Effector memory CD4-positive, alpha-beta T cell (primary cell): ENCODE results near the gene XPNPEP1.

ENCODE experiments used
- DNase-seq, 3 donors: peaks; one replicate each; pipeline ENCODE4 v3.0.0-alpha.2; 2020
- H3K27ac ChIP-seq: 2 replicates; pipeline ENCODE4 v1.7.0; 2013; ENCODE audit warnings: mild to moderate bottlenecking, low read length, moderate library complexity; ENCODE audit not compliant: insufficient read depth, poor library complexity, severe bottlenecking
- H3K27me3 ChIP-seq: replicated peaks from 2 replicates; pipeline ENCODE4 v1.7.0; 2013; ENCODE audit warnings: mild to moderate bottlenecking, low read length; ENCODE audit not compliant: insufficient read depth, control insufficient read depth, poor library complexity, severe bottlenecking
- H3K36me3 ChIP-seq: 2 replicates; pipeline ENCODE4 v1.7.0; 2013; ENCODE audit warnings: mild to moderate bottlenecking, low read length, moderate library complexity; ENCODE audit not compliant: control insufficient read depth, insufficient read depth
- H3K4me1 ChIP-seq: 2 replicates; pipeline ENCODE4 v1.7.0; 2013; ENCODE audit warnings: low read length, mild to moderate bottlenecking; ENCODE audit not compliant: control insufficient read depth, insufficient read depth, poor library complexity, severe bottlenecking
- H3K4me3 ChIP-seq: 2 replicates; pipeline ENCODE4 v1.7.0; 2013; ENCODE audit warnings: low read length, low read depth, mild to moderate bottlenecking; ENCODE audit not compliant: insufficient read depth, poor library complexity, severe bottlenecking
- H3K9me3 ChIP-seq: 2 replicates; pipeline ENCODE4 v1.7.0; 2013; ENCODE audit warnings: mild to moderate bottlenecking, low read length, moderate library complexity; ENCODE audit not compliant: control insufficient read depth

Gene XPNPEP1

DNA sequence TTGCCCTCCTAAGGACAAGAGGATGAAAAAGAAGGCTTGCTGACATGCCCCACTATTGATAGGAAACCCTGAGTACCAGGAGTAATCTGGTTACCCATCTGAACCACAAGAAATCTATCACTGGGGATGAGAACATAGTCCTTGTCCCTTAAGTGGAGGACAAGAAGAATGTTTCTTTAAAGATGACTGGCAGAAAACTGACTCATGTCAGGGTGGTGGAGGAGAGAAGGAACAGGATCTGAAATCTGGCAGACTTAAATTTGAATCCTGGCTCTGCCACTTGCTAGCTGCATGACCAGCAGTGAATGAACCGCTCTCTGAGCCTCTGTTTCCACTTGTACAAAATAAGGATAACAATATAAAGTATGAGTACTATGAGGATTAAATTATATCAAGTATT lies 38.9 kb upstream of the XPNPEP1 start:
- no peak for DNase-seq
- Histone ChIP-seq H3K9me3 (no peaks in the 10 kb centered on the region), H3K4me1 (no peaks in the 10 kb centered on the region), H3K27ac (no peak overlapping the region), H3K36me3 (no peaks in the 10 kb centered on the region), H3K27me3 (no peaks in the 10 kb centered on the region), H3K4me3 (no peak overlapping the region)

DNA sequence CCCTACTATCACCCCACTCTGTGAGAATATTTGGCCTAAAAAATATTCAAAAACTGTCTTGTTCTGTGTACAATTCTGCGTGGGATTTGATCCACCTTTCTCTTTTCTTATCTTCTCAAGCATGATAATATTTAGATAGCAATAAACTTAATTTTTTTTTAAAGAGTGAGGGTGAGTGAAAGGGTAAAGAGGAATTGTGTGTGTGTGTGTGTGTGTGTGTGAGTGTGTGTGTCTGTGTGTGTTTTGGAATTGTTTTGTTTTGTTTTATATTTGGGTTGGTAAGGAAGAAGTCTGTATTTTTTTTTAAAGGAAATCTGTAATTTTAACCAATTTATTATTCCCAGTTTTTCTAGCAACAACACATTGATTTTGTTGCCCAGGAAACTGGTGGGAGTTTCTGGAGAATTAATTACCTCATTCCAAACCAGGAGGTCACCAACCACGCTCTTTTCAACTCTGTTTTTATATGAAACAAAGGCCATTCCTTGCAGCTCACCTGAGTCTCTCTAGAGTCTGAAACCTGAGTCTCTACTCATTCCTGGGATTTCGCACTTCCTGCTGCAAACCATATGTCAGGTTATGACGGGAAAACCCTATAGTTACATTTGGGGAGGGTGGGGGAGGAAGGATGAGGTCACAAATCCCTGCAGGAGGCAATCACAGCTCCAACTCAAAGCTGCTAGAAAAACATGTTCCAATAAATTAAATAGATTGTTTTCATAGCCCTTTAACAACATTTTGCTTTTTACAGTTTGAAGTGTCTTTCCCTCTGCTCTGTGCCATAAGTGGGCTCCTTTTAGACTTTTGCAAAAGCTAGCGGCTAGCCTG lies 38.1 kb upstream of the XPNPEP1 start:
- Histone ChIP-seq H3K27me3 (no peaks in the 10 kb centered on the region), H3K4me3 (no peak overlapping the region), H3K36me3 (no peaks in the 10 kb centered on the region), H3K27ac (no peak overlapping the region), H3K9me3 (no peaks in the 10 kb centered on the region), H3K4me1 (no peaks in the 10 kb centered on the region)
- DNase-seq = no peak

DNA sequence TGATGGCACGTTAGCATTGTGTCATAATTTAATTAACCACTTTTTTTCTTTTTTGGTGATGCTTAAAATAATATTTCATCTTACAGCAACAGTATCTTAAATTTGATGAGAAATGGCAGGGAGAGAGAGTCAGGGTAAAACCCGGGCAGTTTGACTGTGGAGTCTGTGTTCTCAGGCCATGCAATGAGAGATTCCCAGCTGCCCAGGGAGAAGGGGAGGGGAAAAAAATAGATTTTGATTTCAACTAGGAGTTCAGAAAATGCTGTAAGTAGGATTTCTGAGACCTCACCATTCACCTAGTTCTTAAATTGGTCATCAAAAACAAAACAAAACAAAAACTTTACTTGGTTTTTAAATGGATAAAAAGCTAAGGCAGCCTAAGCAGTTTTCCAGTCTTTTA lies 37.4 kb upstream of the XPNPEP1 start:
- H3K4me1 ChIP-seq = no peaks in the 10 kb centered on the region
- DNase-seq = no peak
- no peaks in the 10 kb centered on the region for H3K36me3 ChIP-seq
- H3K9me3 ChIP-seq = no peaks in the 10 kb centered on the region
- no peaks in the 10 kb centered on the region for H3K27me3 ChIP-seq
- H3K27ac ChIP-seq = no peak overlapping the region
- H3K4me3 ChIP-seq = no peak overlapping the region

DNA sequence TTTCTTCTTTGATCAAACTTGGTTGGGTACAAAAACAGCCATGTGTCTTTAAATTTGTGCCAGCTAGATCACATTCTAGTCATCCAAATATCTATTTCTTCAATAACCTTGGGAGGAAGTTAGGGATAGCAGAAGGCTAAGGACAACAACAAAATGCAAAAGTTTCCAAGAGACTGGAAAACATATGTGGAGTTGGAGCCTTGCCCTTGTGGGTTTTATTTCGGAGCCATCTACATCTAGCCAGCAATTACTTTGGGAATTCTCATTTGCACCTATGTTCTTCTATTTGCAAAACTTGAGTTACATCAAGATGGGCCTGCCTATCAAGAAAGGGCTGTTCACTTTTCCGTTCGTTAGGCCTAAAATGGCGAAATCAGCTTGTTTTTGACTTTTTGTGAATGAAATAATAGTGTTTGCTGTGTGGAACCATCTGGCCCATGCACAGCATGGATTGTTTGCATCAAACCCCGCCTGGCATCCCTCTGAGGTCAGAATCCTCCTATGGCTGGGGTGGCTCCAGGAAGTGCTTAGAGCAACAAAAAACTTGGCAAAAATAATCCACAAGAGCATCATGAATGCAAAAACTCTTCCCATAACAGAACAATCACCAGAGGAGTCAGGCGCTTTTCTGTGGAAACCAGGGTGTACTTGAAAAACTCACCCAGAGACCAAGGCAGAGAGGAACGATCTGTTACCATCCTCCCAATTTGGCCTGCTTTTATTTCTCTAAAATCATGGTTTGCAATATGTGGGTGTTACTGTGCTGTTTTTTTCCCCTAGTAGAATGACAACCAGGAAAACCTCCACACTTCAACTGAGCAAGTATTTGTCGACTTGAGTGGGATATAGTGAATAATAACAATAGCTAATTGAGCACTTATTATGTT lies 36.2 kb upstream of the XPNPEP1 start:
- Histone ChIP-seq H3K27ac (no peak overlapping the region), H3K4me1 (no peaks in the 10 kb centered on the region), H3K9me3 (no peaks in the 10 kb centered on the region), H3K36me3 (no peaks in the 10 kb centered on the region), H3K27me3 (no peaks in the 10 kb centered on the region), H3K4me3 (no peak overlapping the region)
- no peak for DNase-seq

DNA sequence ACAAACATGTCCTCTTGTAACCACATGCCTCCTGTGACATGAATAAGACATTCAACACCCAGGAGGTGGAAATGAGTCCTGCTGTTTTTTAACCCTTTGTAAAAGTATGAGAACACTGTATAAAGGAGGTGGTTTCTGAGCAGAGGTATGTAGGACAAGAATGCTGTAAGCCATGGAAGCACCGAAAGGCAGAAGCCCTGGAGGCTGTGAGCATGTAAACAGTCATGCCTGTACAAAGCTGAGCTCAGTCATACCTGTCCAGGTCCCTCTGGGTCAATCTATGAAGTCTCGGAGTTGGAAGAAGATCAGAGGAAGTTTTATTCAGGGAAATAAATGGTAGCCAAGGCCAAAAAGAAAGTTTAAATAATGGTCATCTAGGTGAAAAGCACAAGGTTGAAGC lies 34.7 kb upstream of the XPNPEP1 start:
- Histone ChIP-seq H3K9me3 (no peaks in the 10 kb centered on the region), H3K27me3 (no peaks in the 10 kb centered on the region), H3K4me3 (no peak overlapping the region), H3K36me3 (no peaks in the 10 kb centered on the region), H3K27ac (no peak overlapping the region), H3K4me1 (no peaks in the 10 kb centered on the region)
- DNase-seq = no peak

DNA sequence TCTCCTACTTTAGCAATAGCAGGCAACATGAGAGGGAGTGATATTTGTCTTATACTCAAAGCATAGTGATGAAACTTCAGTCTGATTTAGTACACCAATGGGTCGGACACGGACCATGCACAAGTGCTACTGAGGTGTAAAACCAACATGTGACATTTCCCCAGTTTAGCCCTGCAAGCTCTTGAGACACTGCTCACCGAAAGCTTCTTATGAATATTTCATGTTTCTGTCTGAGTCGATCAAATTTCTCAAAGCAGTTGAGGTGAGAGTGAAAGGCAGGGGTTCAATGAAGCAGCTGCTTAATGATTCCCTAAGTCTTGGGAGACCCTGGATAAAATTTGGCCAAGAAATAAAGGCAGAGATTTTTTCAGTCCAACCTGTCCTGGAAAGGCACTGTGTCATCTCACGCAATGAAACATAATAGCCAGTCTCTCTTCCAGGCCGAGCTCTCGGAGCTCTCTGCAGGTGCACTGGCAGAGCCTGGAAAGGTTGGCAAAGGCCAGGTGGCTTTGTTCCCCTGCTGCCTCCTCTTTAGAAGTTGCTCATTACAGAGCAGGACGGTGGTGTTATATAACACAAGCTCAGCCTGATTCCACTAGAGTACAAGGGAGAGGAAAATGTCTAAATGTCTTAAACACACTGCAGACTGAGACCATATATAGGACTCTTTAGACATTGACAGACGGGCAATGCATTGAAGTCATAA lies 33.9 kb upstream of the XPNPEP1 start:
- Histone ChIP-seq H3K4me3 (no peak overlapping the region), H3K27ac (no peak overlapping the region), H3K36me3 (no peaks in the 10 kb centered on the region), H3K4me1 (no peaks in the 10 kb centered on the region), H3K27me3 (no peaks in the 10 kb centered on the region), H3K9me3 (no peaks in the 10 kb centered on the region)
- DNase-seq = no peak

DNA sequence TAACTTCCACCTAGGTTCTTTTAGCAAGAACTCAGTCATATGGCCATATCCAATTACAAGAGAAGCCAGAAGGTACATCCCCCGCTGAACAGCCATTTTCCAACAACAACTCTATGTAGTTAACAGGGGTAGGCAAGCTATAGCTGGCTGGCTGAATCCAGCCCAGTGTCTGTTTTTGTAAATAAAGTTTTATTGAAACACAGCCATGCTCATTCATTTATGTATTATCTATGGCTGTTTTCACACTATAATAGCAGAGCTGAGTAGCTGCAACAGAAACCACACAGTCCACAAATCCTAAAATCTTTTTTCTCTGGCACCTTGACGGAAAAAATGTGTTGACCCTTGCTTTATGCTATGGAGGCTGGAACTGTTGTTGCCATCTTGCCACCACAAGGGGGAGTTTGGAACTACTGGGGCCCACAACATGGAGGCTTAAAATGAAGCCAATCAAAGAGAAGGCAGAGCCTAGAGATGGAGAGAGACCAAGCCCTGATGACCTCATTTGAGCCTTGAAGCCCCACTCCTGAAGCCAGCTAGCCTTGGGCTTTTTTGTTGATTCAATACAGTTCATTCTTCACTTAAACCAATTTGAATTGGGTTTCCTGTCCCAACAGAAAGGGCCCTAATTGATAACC lies 33.3 kb upstream of the XPNPEP1 start:
- H3K9me3 ChIP-seq = no peaks in the 10 kb centered on the region
- no peaks in the 10 kb centered on the region for H3K4me1 ChIP-seq
- H3K27ac ChIP-seq = no peak overlapping the region
- no peaks in the 10 kb centered on the region for H3K36me3 ChIP-seq
- no peak for DNase-seq
- no peak overlapping the region for H3K4me3 ChIP-seq
- H3K27me3 ChIP-seq = no peaks in the 10 kb centered on the region

DNA sequence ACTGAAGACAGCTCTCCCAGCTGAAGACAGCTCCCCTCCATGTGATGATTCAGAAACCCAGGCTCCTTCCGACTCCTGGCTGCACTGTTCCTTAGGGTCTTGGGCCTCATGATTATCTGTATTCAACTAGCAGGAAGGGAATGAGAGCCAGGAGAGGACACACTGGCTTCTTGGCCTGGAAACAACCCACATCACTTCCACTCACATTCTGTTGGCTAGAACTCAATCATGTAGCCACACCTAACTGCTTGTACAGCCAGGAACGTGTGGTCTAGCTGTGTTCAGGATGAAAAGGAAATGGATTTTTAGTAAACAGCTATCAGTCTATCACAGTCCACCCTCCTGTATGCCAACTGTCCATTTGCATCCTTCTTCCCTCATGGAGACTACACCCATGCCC lies 30.5 kb upstream of the XPNPEP1 start:
- Histone ChIP-seq H3K27me3 (no peaks in the 10 kb centered on the region), H3K36me3 (no peaks in the 10 kb centered on the region), H3K27ac (no peak overlapping the region), H3K4me3 (no peak overlapping the region), H3K4me1 (no peaks in the 10 kb centered on the region), H3K9me3 (no peaks in the 10 kb centered on the region)
- no peak for DNase-seq

DNA sequence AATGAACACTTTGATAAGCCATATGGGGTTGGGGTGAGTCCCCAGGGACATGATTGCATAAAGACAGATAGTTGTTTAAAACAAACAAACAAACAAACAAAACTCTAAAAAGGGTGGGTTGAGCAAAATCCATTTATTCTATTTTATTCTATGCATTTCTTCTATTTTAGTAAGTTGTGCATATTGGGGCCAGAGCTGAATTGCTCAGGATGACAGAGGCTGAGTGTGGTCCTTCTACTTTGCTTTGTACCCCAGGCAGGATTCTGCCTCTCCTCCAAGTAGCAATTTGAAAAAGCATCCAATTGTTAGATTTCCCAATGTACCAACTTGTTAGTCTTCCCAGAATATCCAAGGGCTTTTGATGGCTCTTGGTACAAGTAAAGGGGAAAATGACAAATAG lies 29.2 kb upstream of the XPNPEP1 start:
- Histone ChIP-seq H3K9me3 (no peaks in the 10 kb centered on the region), H3K27ac (no peak overlapping the region), H3K4me3 (no peak overlapping the region), H3K27me3 (no peaks in the 10 kb centered on the region), H3K36me3 (no peaks in the 10 kb centered on the region), H3K4me1 (no peaks in the 10 kb centered on the region)
- DNase-seq = no peak
